T-helper 2 cell (primary cell): ENCODE measurements around the gene ENPEP.
"Not testable (repeated sequence)": the region's sequence is repeated elsewhere in the genome, so short reads cannot be mapped to it uniquely, and the experiment has no call there.

ENCODE experiments used
- DNase-seq, 5 experiments: peaks; one replicate each; pipeline versions ENCODE4 v3.0.0 to v3.0.0-alpha.2; 2012 to 2022

Gene ENPEP

GRCh38 chr4:110520886-110521285, 44.9 kb downstream of the ENPEP start:
- no peak for DNase-seq

GRCh38 chr4:110526589-110526988, 50.6 kb downstream of the ENPEP start:
- DNase-seq = no peak

DNA sequence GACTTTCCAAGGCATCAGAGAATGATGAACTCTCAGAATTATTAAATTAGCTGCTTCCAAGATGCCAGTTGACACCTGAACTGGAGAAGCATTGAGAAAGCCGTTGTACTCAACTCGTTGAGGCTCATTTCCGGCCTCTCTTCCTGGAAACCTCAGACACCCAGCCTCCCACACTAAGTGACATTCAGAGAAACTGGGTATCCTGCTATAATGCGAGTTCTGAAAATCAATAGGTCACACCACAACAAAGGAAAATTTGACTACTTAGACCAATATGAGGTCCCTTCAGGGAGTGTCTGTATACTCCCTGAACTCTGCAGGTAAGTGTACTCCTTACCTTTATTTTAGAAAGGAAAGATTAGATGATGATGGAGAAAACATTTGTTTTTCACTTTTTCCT, 51.2 kb downstream of the ENPEP start:
- peak in 1 of 5 experiments; percentile 43 for DNase-seq

DNA sequence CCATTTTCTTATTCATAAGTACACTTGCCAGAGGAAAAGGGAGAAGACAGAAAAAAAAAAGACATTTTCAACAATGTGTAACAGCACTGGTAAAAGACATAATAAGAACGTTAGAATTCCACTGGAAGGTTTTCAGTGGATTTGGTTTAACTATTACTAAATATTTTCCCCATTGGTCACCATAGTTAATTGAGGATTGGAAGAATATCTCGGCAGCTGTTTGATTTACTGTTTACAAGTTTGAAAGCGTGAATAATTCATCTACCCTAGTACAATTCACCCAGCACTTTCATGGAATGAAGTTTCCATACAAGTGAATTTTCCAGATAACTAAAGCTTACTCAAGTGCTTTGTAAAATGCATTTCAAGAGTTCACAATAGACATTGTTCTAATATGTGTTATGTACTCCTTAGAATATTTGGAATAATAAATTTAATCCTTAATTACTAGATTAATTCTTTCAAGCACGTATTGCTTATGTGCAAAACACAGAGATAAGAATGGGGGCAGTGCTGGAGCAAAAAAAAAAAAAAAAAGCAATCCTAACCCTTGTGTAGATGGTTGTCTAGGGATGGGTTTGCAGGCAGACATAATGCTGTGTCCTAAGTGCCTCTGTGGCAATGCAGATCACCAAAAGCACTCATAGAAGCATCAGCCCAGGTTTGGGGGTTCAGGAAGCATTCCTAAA, 57.1 kb downstream of the ENPEP start:
- DNase-seq = no peak

GRCh38 chr4:110533590-110533910, 57.6 kb downstream of the ENPEP start:
- no peak for DNase-seq

- DNase-seq = no peak
Observed at GRCh38 chr4:110533940-110534339, 58.0 kb downstream of the ENPEP start.

DNA sequence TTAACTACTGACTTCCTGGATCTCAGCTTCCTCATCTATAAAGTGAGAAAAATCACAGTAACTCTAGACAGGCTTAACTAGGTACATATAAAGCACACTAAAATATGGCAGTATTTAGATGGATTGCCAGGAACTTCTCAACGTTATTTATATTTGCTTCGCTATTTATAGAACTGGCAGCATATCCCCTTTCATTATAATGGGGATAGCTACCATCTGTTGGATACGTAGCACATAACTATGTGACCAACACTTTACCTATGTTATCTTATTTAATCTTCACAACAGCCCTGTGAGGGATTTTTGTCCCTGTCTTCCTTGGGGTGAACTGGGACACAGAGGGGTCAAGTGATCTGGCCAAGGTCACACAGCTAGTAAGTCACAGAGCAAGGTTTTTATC, 64.6 kb downstream of the ENPEP start:
- DNase-seq = no peak

- DNase-seq = no peak
Observed at GRCh38 chr4:110540982-110541451, 65.1 kb downstream of the ENPEP start.

DNA sequence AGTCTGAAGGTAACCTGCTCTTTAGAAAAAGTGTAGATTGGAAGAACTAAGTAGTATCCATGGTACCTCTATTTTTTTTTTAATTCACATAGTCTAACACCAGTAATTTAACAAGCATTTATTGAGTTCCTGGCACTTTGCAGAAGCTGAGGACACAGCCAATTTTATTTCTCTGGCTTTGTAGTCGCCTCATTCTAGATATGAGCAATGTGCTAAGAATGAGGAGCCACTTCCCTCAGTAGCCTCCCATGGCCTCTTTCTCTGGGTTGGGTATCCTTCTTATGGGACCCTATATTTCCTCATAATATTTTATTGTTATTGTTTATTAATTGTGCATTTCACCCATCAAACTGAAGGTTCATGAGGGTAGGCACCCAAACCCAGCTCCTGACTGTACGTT, 67.6 kb downstream of the ENPEP start:
- no peak for DNase-seq

DNA sequence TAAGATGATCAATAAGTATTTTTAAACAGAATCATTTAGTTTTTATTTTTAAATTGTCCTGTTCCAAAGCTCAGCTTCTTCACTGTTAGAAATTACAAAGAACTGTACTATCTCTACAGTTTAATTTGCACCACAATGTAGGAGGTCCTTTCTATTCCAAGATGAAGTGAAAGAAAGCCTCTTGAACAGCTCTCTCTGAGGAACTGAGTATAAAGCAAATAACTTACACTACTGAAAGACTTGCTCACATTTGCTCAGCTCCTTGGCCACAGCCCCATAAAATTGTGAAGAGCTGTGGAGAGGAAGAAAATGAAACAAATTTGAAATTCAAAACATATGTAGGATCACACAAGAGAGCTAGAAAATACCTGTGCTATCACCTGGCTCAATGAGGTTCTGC, 68.6 kb downstream of the ENPEP start:
- no peak for DNase-seq

DNA sequence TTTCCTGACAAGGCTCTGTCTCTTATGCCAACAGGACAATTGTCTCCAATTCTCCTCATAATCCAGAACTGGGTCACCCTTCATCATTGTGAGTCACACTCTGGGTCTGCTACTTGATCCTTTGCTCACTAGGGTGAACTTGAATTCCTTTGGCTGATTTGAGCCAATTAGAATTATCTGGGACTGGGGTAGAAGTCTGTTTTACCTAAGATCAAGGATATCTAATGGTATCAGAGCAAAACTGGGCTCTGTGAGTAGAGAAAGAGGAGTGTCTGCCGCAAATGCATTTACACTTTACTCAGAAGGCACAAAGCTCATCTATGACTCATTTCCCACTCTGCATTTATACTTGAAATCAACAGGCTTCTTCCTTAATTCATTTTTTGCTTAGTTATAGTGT, 74.3 kb downstream of the ENPEP start:
- no peak for DNase-seq

GRCh38 chr4:110553197-110553596, 77.2 kb downstream of the ENPEP start:
- DNase-seq = no peak

DNA sequence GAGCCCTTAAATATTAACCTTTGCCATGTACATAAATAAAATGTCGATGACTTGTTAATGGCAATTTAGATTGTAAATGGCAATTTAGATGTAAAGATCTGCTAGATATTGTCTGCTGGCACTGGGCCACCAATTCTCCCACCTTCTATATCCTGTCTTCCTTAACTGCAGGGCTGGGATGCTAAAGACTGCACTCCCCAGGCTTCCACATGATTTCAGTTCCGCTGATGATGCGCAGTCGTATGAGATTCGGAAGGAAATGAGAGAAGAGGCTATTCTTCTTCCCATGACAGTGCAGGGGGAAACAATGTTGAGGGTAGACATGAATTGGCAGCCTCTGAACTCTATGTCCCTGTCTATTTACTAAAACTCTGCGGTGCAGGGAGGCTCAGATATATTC, 91.3 kb downstream of the ENPEP start:
- no peak for DNase-seq

DNA sequence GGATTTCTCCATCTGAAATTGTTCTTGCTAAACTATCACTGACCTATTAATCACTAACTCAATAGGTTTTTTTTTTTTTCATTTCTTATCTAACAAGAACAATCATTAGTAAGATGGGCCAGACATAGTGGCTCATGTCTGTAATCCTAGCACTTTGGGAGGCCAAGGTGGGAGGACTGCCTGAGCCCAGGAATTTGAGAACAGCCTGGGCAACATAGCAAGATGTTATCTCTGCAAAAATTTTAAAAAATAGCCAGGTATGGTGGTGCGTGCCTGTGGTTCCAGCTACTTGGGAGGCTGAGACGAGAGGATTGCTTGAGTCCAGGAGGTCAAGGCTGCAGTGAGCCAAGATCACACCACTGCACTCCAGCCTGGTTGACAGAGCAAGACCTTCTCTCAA, 100.7 kb downstream of the ENPEP start:
- DNase-seq = not testable (repeated sequence)

DNA sequence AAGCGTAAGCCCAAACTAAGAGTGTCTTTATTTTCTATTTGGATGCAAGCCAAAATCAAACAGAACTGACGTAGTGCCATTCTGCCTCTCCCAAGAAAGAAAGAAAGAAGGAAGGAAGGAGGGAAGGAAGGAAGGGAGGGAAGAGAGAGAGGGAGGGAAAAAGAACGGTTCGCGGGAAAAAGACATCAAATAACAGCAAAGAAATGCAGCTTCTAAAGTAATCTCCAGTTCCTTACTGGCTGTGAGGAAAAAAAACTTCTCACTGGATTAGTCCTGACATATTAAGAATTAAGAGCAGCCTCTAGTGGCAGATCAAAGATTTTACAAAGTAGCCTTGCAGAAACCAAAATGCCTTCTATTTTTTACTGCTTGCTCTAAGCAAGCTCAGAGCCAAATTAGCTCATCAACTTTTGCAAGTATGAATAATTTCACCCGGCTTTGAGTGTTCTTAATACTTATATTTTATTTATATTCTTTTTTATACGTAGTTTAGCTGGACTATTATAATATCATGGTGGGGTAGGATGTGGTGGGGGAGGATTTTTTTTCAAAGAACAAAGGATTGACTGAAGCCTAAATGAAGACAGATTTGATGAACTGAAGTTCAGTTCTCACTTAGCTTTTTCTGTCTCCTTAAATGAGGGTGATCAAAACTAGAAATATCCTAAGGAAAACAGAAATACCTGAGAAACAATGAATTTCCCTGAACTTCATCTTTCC, 110.3 kb downstream of the ENPEP start:
- DNase-seq = no peak

DNA sequence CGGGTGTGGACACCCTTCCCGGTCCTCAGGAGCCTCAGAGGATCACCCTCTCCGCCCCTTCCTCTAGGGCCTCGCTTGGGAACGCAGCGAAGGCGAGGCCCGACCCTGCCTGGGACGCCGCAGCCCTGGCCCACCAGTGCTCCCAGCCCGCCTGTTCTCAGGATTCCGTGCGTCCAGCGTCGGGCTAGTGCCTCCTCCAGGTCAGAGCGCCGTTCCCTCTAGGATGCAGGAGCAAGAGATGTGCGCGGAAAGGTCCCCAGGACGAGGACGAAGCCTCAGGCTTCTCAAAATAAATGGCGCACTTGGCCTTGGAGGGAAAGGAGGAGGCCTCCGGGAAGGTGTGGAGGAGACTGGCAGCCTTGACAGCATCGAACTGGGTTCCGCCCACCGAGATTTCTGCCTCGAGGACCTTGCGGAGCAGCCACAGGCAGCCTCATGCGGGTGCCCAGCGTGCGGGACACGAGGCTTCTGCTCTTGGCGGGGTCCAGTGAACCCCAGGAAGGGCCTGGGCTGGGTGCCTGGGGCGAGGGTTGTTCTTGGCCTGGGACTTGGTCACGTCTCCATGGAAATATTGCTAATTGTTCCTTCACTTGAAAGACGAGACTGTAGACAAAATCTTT, 111.8 kb downstream of the ENPEP start:
- DNase-seq = no peak

- no peak for DNase-seq
Observed at GRCh38 chr4:110589297-110589696, 113.3 kb downstream of the ENPEP start.

GRCh38 chr4:110595583-110595982, 119.6 kb downstream of the ENPEP start:
- DNase-seq = no peak

DNA sequence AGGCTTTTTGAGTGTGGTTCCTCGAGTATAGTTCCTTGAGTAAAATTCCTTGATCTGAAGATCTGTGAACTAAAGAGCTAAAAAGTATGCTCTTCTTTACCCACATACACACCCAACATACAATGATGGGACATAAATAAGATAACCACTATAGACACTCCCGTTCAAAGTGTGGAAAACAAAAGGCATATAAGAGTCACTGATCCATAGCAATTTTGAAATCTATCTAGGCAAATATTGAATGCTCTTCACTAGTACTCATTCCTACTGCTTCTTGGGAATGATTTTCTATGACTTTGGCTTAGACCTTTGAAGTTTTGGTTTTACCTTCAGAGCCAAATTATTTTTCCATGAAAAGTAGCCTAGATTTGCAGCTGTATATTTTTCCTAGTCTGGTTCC, 120.5 kb downstream of the ENPEP start:
- no peak for DNase-seq

GRCh38 chr4:110597582-110597981, 121.6 kb downstream of the ENPEP start:
- no peak for DNase-seq

- DNase-seq = no peak
Observed at GRCh38 chr4:110602061-110602460, 126.1 kb downstream of the ENPEP start.

GRCh38 chr4:110605077-110605476, 129.1 kb downstream of the ENPEP start:
- no peak for DNase-seq

DNA sequence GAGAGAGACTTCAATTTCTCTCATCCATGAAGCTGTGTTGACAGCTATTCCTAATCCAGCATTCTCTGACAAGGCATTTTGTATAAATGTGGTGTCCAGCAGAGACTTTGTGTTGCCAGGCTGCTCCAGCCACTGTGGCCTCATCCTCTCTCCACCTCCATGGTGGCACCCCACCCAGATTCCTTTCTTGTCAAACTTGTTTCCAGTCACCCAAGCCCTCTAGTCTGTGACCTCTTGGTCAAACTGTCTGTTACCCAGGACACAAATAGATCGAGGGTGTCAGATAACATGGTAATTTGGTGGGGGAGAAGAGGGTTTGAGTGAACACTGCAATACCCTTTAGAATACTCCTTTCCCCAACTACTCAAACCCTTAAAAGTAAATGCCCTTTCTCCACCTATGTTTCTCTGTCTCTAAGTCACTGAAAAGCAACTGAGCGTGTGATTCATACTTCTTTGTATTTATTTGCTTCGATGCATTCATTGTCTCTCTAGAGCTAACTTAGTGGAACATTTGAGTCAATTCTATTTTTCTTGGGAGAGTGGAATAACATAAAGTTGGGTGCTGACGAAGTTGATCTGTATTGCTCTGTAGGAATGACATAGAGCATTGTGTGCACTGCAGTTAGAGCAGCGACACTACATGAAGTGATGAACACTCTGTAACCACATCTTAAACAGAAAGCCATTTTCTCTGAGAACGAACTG, 133.2 kb downstream of the ENPEP start:
- DNase-seq = no peak

DNA sequence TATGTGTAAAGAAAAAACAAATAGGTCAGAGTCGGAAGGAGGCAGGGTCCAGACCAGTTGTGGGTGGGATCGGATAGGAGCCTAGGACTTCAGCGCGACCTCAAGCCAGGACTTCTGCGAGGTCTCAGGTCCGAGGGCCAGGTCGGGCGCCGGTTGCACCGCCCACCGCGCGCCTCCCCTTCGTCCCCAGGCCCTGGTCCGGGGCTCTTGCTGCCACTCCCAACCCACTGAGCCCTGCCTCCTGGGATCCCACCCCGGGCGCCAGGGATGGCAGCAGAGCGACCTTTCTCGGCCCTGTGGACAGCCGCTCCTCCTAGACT, 134.6 kb downstream of the ENPEP start:
- no peak for DNase-seq
